GM12878 (cell line): ENCODE results near the gene LDLRAD4. TPM values are rescaled to one million over a fixed set of nuclear protein-coding genes. Genes with fewer than 3 reads are reported as not detected.
A peak's percentile ranks its signal among the peaks of the same experiment; 100 is the strongest.

ENCODE experiments used
- ATAC-seq: fragments of 200-7000 bp; cut with Tn5 transposase; 3 replicates; pipeline ENCODE4 v1.9.1; 2020; ENCODE audit warnings: mild to moderate bottlenecking, moderate library complexity
- BruUV-seq: library from RNA; stranded (reverse); fragments of 400-500 nt; replicated peaks from 2 replicates; lab custom pipeline; 2021; lab: Mats Ljungman, UMichigan
- CTCF ChIA-PET: fragments of 300-600 bp; sonication (Branson Sonifier 250); formaldehyde crosslinking; extraction: SDS; loops from one replicate; lab custom pipeline; 2021; ENCODE audit warnings: inconsistent platforms; lab: Yijun Ruan, JAX
- POLR2A ChIA-PET: fragments of 350-600 bp; formaldehyde crosslinking; extraction: SDS; loops from one replicate; lab custom pipeline; 2021; ENCODE audit warnings: inconsistent platforms; lab: Charles Lee
- RAD21 ChIA-PET: fragments of 300-600 bp; sonication (Branson Sonifier 250); formaldehyde crosslinking; loops from one replicate; lab custom pipeline; 2023; ENCODE audit warnings: antibody characterized with exemption; ENCODE audit not compliant: unreplicated experiment; lab: Charles Lee
- SMC1A ChIA-PET: fragments of 300-600 bp; sonication (Branson Sonifier 250); formaldehyde crosslinking; loops from one replicate; lab custom pipeline; 2023; ENCODE audit not compliant: unreplicated experiment, uncharacterized antibody; lab: Charles Lee
- DNase-seq: peaks from one replicate; pipeline ENCODE4 v3.0.0-alpha.2; 2011; ENCODE audit warnings: low read depth, low spot score
- FAIRE-seq: peaks from 3 replicates; lab custom pipeline; 2011; peaks lifted over from hg19 to GRCh38; lab: Jason Lieb, UNC
- H2AFZ ChIP-seq: 2 replicates; pipeline ENCODE4 v1.6.0; 2011; ENCODE audit warnings: low read depth, low read length, control low read depth; ENCODE audit not compliant: control insufficient read depth
- H3K27ac ChIP-seq: 2 replicates; pipeline ENCODE4 v1.5.1; 2011; ENCODE audit warnings: control low read depth; ENCODE audit not compliant: control insufficient read depth, insufficient read depth
- H3K27me3 ChIP-seq, 2 experiments: replicated peaks in 1 of 2; 2 replicates each; pipeline versions ENCODE4 v1.6.0 to v1.6.1; 2011; ENCODE audit warnings: low read length in 1 of 2; ENCODE audit not compliant: control insufficient read depth in 2 of 2, insufficient read depth in 2 of 2
- H3K36me3 ChIP-seq, 2 experiments: 2 replicates each; pipeline ENCODE4 v1.5.1; 2011; ENCODE audit warnings: low read length in 1 of 2; ENCODE audit not compliant: control insufficient read depth in 2 of 2, insufficient read depth in 2 of 2
- H3K4me1 ChIP-seq: 2 replicates; pipeline ENCODE4 v1.6.1; 2011; ENCODE audit warnings: mild to moderate bottlenecking, low read length, moderate library complexity, mixed read lengths; ENCODE audit not compliant: control insufficient read depth, insufficient read depth
- H3K4me2 ChIP-seq: 2 replicates; pipeline ENCODE4 v1.6.0; 2011; ENCODE audit warnings: control low read depth; ENCODE audit not compliant: control insufficient read depth, insufficient read depth
- H3K4me3 ChIP-seq: fragments of 200-600 bp; sonication (generic); 2 replicates; pipeline ENCODE4 v1.5.1; 2016
- H3K79me2 ChIP-seq: 2 replicates; pipeline ENCODE4 v1.6.0; 2011; ENCODE audit warnings: low read length; ENCODE audit not compliant: control insufficient read depth, insufficient read depth
- H3K9ac ChIP-seq: 2 replicates; pipeline ENCODE4 v1.8.0; 2011; ENCODE audit warnings: low read length, control low read depth, mixed read lengths; ENCODE audit not compliant: control insufficient read depth, insufficient read depth
- H3K9me3 ChIP-seq: replicated peaks from 3 replicates; pipeline ENCODE4 v1.5.1; 2011; ENCODE audit warnings: mild to moderate bottlenecking, low read length; ENCODE audit not compliant: control insufficient read depth, insufficient read depth
- H4K20me1 ChIP-seq: 2 replicates; pipeline ENCODE4 v1.6.0; 2011; ENCODE audit not compliant: control insufficient read depth, insufficient read depth
- IKZF1 ChIP-seq: fragments of 450-650 bp; conservative IDR thresholded peaks from 2 replicates; pipeline ENCODE4 v1.6.1; 2017; ENCODE audit warnings: antibody characterized with exemption, mild to moderate bottlenecking
- NKRF ChIP-seq: fragments of 450-650 bp; conservative IDR thresholded peaks from 2 replicates; pipeline ENCODE4 v1.6.1; 2017; ENCODE audit warnings: mild to moderate bottlenecking, moderate library complexity
- WGBS: methylation state at CpG from one replicate; pipeline ENCODE4 v1.1.6; 2016; ENCODE audit warnings: low lambda C conversion rate; ENCODE audit not compliant: insufficient replicate concordance, insufficient coverage; ENCODE audit errors: missing lambda C conversion rate; 5-methylcytosine and 5-hydroxymethylcytosine counted together
- in situ Hi-C: fragments of 300-500 bp; cut with MboI; formaldehyde crosslinking; loops from 9 replicates; pipeline ENCODE4 v1.14.3; 2018; ENCODE audit warnings: mixed read lengths
- intact Hi-C: fragments of 100-400 bp; cut with micrococcal nuclease; formaldehyde crosslinking; loops from one replicate; pipeline ENCODE4 v1.14.2; 2022; ENCODE audit not compliant: unreplicated experiment
- polyA plus RNA-seq, 11 experiments: library from polyadenylated mRNA; depleted of rRNA in 4 of 11; unstranded in 6 of 11; stranded (reverse) in 5 of 11; fragments of >200 nt; fragmentation: Nextera tagmentation in 4 of 11; fragmentation: Illumina TruSeq in 1 of 11; extraction: Ambion mirVana in 4 of 11; extraction: Trizol in 1 of 11; gene quantifications; 1 replicate in 1 of 11; 2 replicates in 10 of 11; pipeline versions ENCODE4 v1.2.1 to v1.2.3, GENCODE V29; 2011 to 2016; ENCODE audit warnings: inconsistent platforms in 2 of 11, missing spikeins in 2 of 11, low read depth in 1 of 11
- total RNA-seq, 4 experiments: library from RNA; depleted of rRNA in 3 of 4; stranded (reverse); fragments of >200 nt in 3 of 4; fragmentation: Illumina TruSeq in 1 of 4; extraction: Trizol in 1 of 4; gene quantifications; 2 replicates each; pipeline versions ENCODE4 v1.2.1 to v1.2.3, GENCODE V29; 2013 to 2021

Gene LDLRAD4
- total and polyA plus RNA-seq, 10 of the 15 experiments (the other 5 are each of a cell fraction or from before 2014, with no cell fraction given) = 2.7 to 16.8 (median 11.2) TPM

GRCh38 chr18:13616041-13616440, 397.5 kb downstream of the LDLRAD4 start:
- H3K36me3 ChIP-seq = no peaks in the 10 kb centered on the region; a peak in 2 of 4 replicates
- ATAC-seq (no peak), DNase-seq (no peak), FAIRE-seq (no peak)
- BruUV-seq = no TSS peak
- H3K27me3 ChIP-seq = no peaks in the 10 kb centered on the region
- POLR2A ChIA-PET = interaction anchor here (4.9 to 10.9 kb wide), 3 partner anchors 30 to 56 kb away, joined by 67 to 175 read pairs (median 170); no protein-coding TSS in a partner anchor
- H3K79me2 ChIP-seq = peaks cover 40% of the 10 kb centered on the region
- CTCF ChIA-PET = interaction anchor here (13.5 kb wide), 1 partner anchor 56 kb away, joined by 235 read pairs; no protein-coding TSS in a partner anchor
- TF ChIP-seq NKRF (peak; percentile 52; the same call in 1 of the 2 replicates), IKZF1 (no peak)
- RAD21 ChIA-PET = interaction anchor here (5.6 kb wide), 1 partner anchor 13 kb away, joined by 39 read pairs; no protein-coding TSS in a partner anchor
- peak overlapping the region; percentile 96 for H3K4me2 ChIP-seq
- SMC1A ChIA-PET = interaction anchor here (5.5 to 13.4 kb wide), 4 partner anchors 13 to 56 kb away, joined by 40 to 372 read pairs (median 166); no protein-coding TSS in a partner anchor
- peak overlapping the region; percentile 84 for H3K27ac ChIP-seq
- H2AFZ ChIP-seq = 0 out of 2 replicates have a peak overlapping the region, but pooled peaks have one; percentile 15
- in situ Hi-C loops (no loop called here), intact Hi-C loops (no loop called here)
- peaks cover 48% of the 10 kb centered on the region for H3K4me1 ChIP-seq
- peak overlapping the region; percentile 73 for H3K4me3 ChIP-seq
- H3K9me3 ChIP-seq = no peaks in the 10 kb centered on the region
- 25% methylated on average over 5 of the region's 5 CpGs for WGBS
- H4K20me1 ChIP-seq = no peaks in the 10 kb centered on the region
- peak overlapping the region; percentile 74 for H3K9ac ChIP-seq
